ENCODE measurements around the gene NAALADL2. TPM values are rescaled to one million over a fixed set of nuclear protein-coding genes. Genes with fewer than 3 reads are reported as not detected.

NAALADL2 gene
- total and polyA plus RNA-seq, 4 donors = 0.28 to 4.6 (median 3.1) TPM

DNA sequence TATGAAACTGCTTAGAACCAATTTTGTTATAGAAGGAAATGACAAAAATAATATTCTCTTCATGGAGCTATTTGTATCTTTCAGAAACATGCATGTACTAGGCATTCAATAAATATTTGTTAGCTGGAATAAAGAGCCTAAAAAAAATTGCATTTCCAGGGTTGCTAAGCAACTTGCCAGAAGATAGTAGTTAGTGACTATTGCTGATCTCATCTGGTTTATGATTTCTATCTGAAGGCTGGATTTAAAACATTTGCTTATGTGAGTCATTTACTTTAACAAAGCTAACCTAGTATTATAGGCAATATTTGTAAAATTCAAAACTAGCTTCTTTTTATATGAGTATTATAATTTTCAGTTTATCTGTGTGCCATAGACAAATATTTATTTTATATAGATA, 78.3 kb downstream of the NAALADL2 start:
- no peaks in the 10 kb centered on the region for H3K9me3 ChIP-seq (ENCODE audit: control insufficient read depth in 4 of 4, low read length in 3 of 4)
- no peaks in the 10 kb centered on the region for H3K4me1 ChIP-seq (ENCODE audit: control insufficient read depth in 4 of 4, insufficient read depth in 4 of 4, low read length in 3 of 4)
- no peak for DNase-seq (ENCODE audit: low spot score)
- no peaks in the 10 kb centered on the region for H3K27me3 ChIP-seq (ENCODE audit: control insufficient read depth in 4 of 4, insufficient read depth in 4 of 4, low read length in 3 of 4)
- no peak overlapping the region for H3K4me3 ChIP-seq (ENCODE audit: low read depth in 1 of 3, low read length in 3 of 3)
- no peak overlapping the region for H3K9ac ChIP-seq (ENCODE audit: low read depth in 1 of 2, low read length in 2 of 2)
- TF ChIP-seq, protein P1, sequence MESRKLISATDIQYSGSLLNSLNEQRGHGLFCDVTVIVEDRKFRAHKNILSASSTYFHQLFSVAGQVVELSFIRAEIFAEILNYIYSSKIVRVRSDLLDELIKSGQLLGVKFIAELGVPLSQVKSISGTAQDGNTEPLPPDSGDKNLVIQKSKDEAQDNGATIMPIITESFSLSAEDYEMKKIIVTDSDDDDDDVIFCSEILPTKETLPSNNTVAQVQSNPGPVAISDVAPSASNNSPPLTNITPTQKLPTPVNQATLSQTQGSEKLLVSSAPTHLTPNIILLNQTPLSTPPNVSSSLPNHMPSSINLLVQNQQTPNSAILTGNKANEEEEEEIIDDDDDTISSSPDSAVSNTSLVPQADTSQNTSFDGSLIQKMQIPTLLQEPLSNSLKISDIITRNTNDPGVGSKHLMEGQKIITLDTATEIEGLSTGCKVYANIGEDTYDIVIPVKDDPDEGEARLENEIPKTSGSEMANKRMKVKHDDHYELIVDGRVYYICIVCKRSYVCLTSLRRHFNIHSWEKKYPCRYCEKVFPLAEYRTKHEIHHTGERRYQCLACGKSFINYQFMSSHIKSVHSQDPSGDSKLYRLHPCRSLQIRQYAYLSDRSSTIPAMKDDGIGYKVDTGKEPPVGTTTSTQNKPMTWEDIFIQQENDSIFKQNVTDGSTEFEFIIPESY (IDR thresholded peaks at IDR 0.05) = no peak
- TF ChIP-seq SP1 (IDR thresholded peaks at IDR 0.05) (no peak), HNF4G (IDR thresholded peaks at IDR 0.05) (no peak), RXRA (IDR thresholded peaks at IDR 0.05) (no peak), NR2F2 (IDR thresholded peaks at IDR 0.05) (no peak), RAD21 (IDR thresholded peaks at IDR 0.05) (no peak), TAF1 (conservative IDR thresholded peaks at IDR 0.05) (no peak), FOXA1 (IDR thresholded peaks at IDR 0.05) (no peak), JUND (IDR thresholded peaks at IDR 0.05) (no peak), YY1 (IDR thresholded peaks at IDR 0.05) (no peak), FOXA2 (IDR thresholded peaks at IDR 0.05) (no peak)
- TF ChIP-seq, protein P2, sequence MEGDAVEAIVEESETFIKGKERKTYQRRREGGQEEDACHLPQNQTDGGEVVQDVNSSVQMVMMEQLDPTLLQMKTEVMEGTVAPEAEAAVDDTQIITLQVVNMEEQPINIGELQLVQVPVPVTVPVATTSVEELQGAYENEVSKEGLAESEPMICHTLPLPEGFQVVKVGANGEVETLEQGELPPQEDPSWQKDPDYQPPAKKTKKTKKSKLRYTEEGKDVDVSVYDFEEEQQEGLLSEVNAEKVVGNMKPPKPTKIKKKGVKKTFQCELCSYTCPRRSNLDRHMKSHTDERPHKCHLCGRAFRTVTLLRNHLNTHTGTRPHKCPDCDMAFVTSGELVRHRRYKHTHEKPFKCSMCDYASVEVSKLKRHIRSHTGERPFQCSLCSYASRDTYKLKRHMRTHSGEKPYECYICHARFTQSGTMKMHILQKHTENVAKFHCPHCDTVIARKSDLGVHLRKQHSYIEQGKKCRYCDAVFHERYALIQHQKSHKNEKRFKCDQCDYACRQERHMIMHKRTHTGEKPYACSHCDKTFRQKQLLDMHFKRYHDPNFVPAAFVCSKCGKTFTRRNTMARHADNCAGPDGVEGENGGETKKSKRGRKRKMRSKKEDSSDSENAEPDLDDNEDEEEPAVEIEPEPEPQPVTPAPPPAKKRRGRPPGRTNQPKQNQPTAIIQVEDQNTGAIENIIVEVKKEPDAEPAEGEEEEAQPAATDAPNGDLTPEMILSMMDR (IDR thresholded peaks at IDR 0.05; ENCODE audit: low read depth, low read length, missing input control) = no peak
- TF ChIP-seq, protein P3, sequence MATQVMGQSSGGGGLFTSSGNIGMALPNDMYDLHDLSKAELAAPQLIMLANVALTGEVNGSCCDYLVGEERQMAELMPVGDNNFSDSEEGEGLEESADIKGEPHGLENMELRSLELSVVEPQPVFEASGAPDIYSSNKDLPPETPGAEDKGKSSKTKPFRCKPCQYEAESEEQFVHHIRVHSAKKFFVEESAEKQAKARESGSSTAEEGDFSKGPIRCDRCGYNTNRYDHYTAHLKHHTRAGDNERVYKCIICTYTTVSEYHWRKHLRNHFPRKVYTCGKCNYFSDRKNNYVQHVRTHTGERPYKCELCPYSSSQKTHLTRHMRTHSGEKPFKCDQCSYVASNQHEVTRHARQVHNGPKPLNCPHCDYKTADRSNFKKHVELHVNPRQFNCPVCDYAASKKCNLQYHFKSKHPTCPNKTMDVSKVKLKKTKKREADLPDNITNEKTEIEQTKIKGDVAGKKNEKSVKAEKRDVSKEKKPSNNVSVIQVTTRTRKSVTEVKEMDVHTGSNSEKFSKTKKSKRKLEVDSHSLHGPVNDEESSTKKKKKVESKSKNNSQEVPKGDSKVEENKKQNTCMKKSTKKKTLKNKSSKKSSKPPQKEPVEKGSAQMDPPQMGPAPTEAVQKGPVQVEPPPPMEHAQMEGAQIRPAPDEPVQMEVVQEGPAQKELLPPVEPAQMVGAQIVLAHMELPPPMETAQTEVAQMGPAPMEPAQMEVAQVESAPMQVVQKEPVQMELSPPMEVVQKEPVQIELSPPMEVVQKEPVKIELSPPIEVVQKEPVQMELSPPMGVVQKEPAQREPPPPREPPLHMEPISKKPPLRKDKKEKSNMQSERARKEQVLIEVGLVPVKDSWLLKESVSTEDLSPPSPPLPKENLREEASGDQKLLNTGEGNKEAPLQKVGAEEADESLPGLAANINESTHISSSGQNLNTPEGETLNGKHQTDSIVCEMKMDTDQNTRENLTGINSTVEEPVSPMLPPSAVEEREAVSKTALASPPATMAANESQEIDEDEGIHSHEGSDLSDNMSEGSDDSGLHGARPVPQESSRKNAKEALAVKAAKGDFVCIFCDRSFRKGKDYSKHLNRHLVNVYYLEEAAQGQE (IDR thresholded peaks at IDR 0.05) = no peak
- TF ChIP-seq, protein P4, sequence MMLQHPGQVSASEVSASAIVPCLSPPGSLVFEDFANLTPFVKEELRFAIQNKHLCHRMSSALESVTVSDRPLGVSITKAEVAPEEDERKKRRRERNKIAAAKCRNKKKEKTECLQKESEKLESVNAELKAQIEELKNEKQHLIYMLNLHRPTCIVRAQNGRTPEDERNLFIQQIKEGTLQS (IDR thresholded peaks at IDR 0.05) = no peak
- TF ChIP-seq, protein P5, sequence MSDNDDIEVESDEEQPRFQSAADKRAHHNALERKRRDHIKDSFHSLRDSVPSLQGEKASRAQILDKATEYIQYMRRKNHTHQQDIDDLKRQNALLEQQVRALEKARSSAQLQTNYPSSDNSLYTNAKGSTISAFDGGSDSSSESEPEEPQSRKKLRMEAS (IDR thresholded peaks at IDR 0.05) = no peak
- H3K27ac ChIP-seq (ENCODE audit: low read depth in 1 of 2, low read length in 2 of 2) = no peak overlapping the region
- H3K36me3 ChIP-seq (ENCODE audit: control insufficient read depth in 4 of 4, insufficient read depth in 3 of 4, low read depth in 1 of 4, low read length in 3 of 4) = no peaks in the 10 kb centered on the region

DNA sequence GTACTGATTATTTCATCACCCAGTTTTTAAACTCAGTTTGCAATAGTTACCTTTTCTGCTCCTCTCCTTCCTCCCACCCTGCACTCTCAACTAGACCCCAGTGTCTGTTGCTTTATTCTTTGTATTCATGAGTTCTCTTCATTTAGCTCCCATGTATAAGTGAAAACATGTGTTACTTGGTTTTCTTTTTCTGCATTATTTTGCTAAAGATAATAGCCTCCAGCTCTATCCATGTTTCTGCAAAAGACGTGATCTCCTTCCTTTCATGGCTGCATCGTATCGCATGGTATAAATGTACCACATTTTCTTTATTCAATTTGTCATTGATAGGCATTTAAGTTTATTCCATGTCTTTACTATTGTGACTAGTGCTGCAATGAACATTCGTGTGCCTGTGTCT, 79.0 kb downstream of the NAALADL2 start:
- no peaks in the 10 kb centered on the region for H3K9me3 ChIP-seq (ENCODE audit: control insufficient read depth in 4 of 4, low read length in 3 of 4)
- no peaks in the 10 kb centered on the region for H3K4me1 ChIP-seq (ENCODE audit: control insufficient read depth in 4 of 4, insufficient read depth in 4 of 4, low read length in 3 of 4)
- no peak overlapping the region for H3K9ac ChIP-seq (ENCODE audit: low read depth in 1 of 2, low read length in 2 of 2)
- H3K27me3 ChIP-seq (ENCODE audit: control insufficient read depth in 4 of 4, insufficient read depth in 4 of 4, low read length in 3 of 4) = no peaks in the 10 kb centered on the region
- 94% methylated on average over 4 of the region's 4 CpGs for WGBS
- H3K36me3 ChIP-seq (ENCODE audit: control insufficient read depth in 4 of 4, insufficient read depth in 3 of 4, low read depth in 1 of 4, low read length in 3 of 4) = no peaks in the 10 kb centered on the region
- no peak overlapping the region for H3K27ac ChIP-seq (ENCODE audit: low read depth in 1 of 2, low read length in 2 of 2)
- TF ChIP-seq SP1 (IDR thresholded peaks at IDR 0.05) (no peak), RAD21 (IDR thresholded peaks at IDR 0.05) (no peak), RXRA (IDR thresholded peaks at IDR 0.05) (no peak), GABPA (IDR thresholded peaks at IDR 0.05 in 1 of 2, conservative IDR thresholded peaks at IDR 0.05 in 1 of 2) (no peak), TAF1 (conservative IDR thresholded peaks at IDR 0.05) (no peak), HNF4G (IDR thresholded peaks at IDR 0.05) (no peak), JUND (IDR thresholded peaks at IDR 0.05) (no peak), HNF4A (conservative IDR thresholded peaks at IDR 0.05) (no peak), FOXA1 (IDR thresholded peaks at IDR 0.05) (no peak)
- TF ChIP-seq, protein P1 (IDR thresholded peaks at IDR 0.05) = no peak
- TF ChIP-seq, protein P4 (IDR thresholded peaks at IDR 0.05) = no peak
- DNase-seq (ENCODE audit: low spot score) = no peak
- no peak overlapping the region for H3K4me3 ChIP-seq (ENCODE audit: low read depth in 1 of 3, low read length in 3 of 3)

Measured in liver (tissue), 9 donors.